ENCODE data around the gene TP53INP2. TPM values are rescaled to one million over a fixed set of nuclear protein-coding genes. Genes with fewer than 3 reads are reported as not detected.

TP53INP2 gene
- total and polyA plus RNA-seq, 2 of the 8 experiments (the other 6 are each of a cell fraction or from before 2014, with no cell fraction given) = 2.4 to 4.8 TPM

GRCh38 chr20:34724172-34724571 lies 20.0 kb downstream of the TP53INP2 start (continued):
- no peak for TF ChIP-seq CHD7 (IDR thresholded peaks at IDR 0.05; ENCODE audit: insufficient replicate concordance, low read length)
- no peak for TF ChIP-seq RNF2 (IDR thresholded peaks at IDR 0.05; ENCODE audit: borderline replicate concordance, low read depth, low read length, missing control alignments, poor library complexity, severe bottlenecking)
- no peak for TF ChIP-seq SUZ12 (IDR thresholded peaks at IDR 0.05; ENCODE audit: low read length)
- no peak for TF ChIP-seq ASH2L (IDR thresholded peaks at IDR 0.05; ENCODE audit: low read length)
- no peak for TF ChIP-seq SP1 (IDR thresholded peaks at IDR 0.05; ENCODE audit: low read depth, low read length)
- TF ChIP-seq ZNF274 (IDR thresholded peaks at IDR 0.05; ENCODE audit: borderline replicate concordance, extremely low read depth, low read length) = no peak
- no peak for TF ChIP-seq RBBP5 (IDR thresholded peaks at IDR 0.05; ENCODE audit: borderline replicate concordance, low read depth, low read length)
